GM12872 (cell line): ENCODE results near the gene VTI1A.

Source experiments
- TF ChIP-seq, protein P1 (sequence below): IDR thresholded peaks from 3 replicates; pipeline ENCODE4 v1.5.1; 2011; ENCODE audit warnings: low read depth, mild to moderate bottlenecking, low read length, moderate library complexity; ENCODE audit not compliant: insufficient read depth

The VTI1A gene

DNA sequence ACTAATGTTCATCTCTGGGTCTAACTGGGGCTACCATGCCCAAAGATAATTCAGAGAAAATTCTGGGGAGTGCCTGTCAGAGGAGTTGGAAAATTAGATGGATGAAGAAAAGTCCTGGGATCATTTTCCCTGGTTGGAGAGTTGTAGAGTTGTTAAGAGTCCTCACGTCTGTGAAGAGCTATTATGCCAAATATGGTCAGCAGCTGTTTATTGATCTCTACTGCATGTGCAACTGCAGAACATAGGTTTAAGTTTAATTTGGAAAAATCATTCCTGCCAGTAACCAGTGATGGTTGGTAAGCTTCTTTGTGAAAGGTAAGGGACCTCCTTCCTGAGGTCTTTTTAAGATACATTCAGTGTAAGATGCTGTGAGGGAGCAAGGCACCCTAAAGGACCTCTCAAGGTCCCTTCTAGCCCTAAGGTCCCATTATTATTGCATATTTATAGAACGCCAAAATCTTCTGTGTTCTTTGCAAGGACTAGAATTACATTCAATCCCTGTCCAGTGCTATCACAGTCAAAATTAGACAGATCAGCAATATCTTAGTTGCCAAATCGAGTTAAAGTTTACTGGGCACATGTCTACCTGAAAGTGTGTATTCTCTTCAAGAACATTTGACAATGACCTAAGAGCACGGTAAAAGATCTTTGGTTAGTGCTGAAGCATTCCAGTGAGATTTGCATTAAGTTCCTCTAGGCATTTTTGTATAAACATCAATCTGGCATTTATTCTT, 62.7 kb downstream of the VTI1A start:
- TF ChIP-seq, protein P1, sequence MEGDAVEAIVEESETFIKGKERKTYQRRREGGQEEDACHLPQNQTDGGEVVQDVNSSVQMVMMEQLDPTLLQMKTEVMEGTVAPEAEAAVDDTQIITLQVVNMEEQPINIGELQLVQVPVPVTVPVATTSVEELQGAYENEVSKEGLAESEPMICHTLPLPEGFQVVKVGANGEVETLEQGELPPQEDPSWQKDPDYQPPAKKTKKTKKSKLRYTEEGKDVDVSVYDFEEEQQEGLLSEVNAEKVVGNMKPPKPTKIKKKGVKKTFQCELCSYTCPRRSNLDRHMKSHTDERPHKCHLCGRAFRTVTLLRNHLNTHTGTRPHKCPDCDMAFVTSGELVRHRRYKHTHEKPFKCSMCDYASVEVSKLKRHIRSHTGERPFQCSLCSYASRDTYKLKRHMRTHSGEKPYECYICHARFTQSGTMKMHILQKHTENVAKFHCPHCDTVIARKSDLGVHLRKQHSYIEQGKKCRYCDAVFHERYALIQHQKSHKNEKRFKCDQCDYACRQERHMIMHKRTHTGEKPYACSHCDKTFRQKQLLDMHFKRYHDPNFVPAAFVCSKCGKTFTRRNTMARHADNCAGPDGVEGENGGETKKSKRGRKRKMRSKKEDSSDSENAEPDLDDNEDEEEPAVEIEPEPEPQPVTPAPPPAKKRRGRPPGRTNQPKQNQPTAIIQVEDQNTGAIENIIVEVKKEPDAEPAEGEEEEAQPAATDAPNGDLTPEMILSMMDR = no peak

DNA sequence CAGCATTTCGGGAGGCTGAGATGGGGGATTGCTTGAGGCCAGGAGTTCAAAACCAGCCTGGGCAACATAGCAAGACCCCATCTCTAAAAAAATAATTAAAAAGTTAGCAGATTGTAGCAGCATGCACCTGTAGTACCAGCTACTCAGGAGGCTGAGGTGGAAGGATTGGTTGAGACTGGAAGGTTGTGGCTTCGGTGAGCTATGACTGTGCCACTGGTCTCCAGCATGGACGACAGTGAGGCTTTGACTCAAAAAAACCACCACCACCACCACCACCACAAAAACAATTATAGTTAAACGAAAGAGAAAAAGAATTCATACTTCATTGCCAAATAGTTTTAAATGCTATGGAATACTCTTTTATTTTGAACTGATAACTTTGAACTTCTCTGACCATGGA, 63.4 kb downstream of the VTI1A start:
- TF ChIP-seq, protein P1 = no peak

DNA sequence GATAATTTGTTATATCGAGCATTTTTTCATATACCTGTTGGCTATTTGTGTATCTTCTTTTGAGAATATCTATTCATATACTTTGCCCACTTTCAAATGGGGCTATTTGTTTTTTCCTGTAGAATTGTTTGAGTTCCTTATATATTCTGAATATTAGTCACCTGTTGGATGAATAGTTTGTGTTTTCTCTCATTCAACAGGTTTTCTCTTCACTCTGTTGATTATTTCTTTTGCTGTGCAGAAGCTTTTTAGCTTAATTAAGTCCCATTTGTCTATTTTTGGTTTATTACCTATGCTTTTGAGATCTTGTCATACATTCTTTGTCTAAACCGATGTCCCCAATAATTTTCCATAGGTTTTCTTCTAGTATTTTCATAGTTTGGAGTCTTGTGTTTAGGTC, 65.3 kb downstream of the VTI1A start:
- TF ChIP-seq, protein P1 = no peak

DNA sequence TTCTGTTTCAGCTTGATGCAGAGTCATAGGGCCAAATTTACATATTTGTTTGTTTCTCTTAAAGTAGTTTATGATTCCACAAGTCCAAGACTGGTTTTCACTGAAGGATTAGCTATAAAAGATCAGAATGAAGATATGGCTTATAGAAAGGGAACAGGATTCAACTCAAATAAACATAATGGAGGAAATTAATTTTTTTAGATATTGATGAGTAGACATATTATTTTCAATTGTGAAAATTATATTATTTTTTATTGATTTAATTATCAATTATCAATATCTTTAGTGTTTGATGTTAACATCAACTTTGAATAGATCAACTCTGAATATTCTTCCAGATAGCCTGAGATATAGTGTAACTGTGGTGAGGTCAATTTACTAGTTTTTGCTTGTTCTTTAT, 68.1 kb downstream of the VTI1A start:
- TF ChIP-seq, protein P1 = no peak

DNA sequence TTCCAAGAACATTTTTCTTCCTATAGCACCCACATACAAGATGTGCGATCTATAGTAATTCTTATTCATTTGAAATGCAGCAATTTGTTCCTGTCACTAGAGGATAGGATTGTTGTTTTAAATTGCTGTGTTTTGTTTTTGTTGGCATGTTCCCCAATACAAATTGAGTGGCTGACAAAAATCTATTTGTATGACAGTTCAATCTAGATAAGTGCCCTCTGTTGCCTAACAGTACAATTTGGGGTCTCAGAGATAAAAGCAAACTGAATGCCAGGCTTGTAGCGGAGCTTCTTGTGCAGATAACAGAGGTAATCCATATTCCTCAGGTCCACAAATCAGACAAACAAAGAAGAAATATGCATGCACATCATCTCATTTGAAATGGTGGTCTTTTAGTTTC, 68.8 kb downstream of the VTI1A start:
- TF ChIP-seq, protein P1 = no peak

DNA sequence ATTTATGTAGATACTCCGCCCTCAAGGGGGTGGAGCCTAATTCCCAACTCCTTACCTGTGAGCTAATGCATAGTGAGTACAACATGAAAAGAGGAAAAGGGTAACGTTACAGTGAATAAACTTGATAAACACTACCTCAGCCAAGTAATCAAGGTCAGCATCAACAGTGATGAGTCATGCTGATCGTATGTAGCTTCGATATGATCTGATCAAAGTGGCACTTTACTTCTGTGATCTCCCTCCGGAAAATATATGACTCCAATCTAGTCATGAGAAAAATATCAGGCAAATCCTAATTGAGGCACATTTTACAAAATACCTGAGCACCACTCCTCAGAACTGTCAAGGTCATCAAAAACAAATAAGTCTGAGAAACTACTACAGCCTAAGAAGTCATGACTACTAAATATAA, 70.4 kb downstream of the VTI1A start:
- TF ChIP-seq, protein P1 = no peak

- TF ChIP-seq, protein P1 = no peak
These were observed 72.2 kb downstream of the VTI1A start for GRCh38 chr10:112519133-112519761.
